Measurements from ENCODE around the gene FCAMR.

FCAMR gene

DNA sequence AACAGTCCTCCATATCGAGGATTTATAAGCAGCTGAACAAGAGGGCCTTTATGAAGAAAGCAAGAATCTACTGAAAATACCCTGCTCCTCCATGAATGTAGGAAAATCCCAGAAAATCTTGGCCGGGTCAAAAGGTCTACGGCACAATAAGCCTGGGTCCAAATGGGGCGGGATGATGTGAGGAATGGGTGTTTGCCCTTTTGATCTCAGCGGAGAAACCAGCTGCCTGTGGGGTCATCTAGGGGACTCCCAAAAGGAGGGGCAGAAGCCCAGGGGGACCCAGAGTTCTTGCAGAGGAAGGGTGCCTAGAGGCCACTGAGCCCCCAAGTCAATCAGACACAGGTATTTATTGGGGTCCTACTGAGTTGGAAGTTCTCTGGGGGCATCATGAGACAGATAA lies 12.6 kb downstream of the FCAMR start:
- no peak for DNase-seq (ENCODE audit: low spot score)

DNA sequence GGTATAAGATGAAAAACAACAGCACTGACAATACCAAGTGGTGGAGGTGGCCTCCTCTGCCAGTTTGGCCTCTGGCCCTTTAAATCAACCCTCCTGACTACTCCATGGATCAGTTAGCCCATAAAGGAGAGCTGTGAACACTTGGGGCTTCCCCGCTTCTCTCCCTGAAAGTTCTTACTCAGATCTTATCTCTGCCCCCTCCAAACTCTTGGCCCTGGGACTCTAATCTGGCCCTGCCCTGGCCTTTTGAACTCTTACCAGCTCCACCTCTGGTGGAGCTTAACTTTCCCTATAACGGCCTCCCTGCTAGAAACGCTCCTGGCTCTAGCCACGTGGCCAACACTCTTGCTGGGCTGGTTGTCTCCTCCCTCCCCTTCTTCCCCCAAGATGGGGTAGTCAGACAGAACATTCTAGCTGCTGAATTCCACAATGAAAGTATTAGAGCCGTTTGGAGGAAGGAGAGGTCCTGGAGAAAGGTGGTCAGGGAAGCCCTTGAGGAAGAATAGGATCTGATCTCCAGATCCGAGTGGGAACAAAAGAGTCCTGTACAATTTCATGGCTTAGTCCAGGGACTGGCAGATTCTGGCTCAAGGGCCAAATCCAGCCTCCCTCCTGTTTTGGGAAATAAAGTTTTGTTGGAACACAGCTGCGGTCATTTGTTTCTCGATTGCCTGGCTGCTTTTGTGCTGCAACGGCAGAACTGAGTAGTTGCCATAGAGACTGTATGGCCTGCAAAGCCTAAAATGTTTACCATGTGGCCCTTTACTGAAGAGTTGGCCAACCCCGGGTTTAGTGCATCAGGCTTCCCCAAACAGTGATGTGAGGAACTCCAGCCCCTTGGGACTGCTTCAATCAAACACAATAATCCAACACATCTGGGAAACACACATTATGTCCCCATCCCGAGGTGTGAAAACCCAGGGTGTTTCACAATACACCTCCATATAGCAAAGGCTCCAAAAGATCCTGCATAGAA lies 14.5 kb downstream of the FCAMR start:
- DNase-seq (ENCODE audit: low spot score) = no peak

DNA sequence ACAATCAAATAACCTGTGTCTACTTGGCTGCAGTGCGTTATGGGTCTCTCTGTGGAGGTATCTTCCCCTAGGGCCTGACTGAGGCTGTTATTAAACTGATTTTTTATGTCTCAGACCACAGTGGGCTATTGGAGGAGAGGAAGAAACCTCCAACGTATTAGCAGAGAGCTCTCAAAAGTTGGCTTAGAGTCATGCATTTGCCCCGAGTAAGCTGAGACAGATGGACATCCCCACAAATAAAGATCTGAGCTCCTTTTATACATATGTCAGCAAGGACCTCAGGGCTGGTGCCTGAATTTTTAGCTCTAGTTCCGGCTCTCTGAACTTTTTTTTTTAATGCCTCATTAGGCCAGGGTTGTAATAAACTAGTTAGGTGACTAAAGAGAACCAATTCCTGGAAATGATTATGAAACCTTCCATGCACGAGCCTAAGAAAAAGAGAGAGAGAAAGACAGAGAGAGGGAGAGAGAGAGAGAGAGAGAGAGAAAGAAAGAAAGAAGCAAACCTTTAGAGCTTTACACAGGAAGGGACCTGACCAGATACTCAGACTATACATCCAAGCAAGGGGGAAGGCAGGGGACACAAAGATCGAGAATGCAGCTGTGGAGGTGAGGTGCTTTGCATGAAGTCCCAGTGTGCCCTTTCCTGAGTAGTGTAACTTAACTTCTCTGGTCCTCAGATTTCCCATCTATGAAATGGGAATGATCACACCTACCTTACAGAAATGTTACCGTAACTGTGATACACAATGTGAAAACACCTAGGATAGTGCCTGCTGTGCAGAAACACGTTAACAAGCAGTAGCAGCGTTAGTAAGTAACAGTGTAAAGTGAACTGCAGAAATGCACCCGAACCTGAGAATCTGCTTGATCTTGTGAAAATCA lies 15.6 kb downstream of the FCAMR start:
- no peak for DNase-seq (ENCODE audit: low spot score)

DNA sequence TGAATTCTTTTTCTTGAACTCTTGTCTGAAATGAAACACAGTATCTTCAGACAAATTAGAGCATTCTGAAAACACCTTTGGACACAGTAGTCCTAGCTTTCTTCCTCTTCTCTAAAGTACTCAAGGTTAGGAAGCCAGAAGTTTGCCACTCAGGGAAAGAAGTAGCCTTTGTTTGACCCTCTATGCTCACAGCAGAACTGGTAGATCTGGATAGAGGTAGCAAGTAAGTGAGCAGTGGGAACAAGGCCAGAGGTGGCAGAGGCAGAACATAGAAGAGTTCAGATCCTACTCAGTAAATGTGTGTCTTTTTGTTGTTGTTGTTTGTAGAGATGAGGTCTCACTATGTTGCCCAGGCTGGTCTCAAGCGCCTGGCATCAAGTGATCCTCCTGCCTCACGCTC lies 16.6 kb downstream of the FCAMR start:
- DNase-seq (ENCODE audit: low spot score) = no peak

DNA sequence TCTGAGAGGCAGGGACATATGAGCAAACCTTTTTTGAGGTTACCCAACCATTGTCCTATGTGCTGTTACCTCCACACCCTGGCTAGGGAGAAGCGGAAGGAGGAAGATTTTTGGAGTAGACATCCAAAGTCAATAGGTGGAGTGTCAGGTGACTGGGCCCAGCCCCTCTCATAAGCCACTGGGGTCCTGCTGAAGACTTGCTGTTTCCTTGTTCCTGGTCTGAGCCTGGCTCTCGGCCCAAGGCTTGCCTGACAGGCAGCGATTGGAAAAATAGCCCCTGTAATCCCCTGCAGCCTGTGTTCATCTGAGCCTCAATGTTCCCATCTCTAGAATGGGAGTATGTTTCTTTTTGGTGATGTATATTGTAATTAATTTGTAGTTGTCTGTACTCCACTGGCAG lies 17.1 kb downstream of the FCAMR start:
- no peak for DNase-seq (ENCODE audit: low spot score)

DNA sequence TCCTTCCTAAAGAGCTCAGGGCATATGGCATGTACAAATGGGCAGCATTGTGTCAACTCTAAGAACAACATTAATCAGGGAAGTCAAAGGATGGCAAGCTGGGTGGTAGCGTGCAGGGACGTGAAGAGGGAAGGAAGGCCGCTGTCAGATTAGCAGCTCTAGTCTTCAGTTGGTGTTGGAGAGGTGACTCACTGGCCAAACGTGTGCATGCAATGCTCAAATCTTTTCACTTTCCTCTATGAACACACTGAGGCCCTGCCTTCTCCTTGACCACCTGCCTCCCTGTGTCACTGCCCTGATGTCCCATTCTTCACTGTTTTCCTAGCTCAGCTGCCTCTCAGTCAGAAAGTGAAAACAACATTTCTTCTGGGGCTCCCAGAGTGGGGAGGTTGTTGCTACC lies 18.1 kb downstream of the FCAMR start:
- DNase-seq (ENCODE audit: low spot score) = no peak

DNA sequence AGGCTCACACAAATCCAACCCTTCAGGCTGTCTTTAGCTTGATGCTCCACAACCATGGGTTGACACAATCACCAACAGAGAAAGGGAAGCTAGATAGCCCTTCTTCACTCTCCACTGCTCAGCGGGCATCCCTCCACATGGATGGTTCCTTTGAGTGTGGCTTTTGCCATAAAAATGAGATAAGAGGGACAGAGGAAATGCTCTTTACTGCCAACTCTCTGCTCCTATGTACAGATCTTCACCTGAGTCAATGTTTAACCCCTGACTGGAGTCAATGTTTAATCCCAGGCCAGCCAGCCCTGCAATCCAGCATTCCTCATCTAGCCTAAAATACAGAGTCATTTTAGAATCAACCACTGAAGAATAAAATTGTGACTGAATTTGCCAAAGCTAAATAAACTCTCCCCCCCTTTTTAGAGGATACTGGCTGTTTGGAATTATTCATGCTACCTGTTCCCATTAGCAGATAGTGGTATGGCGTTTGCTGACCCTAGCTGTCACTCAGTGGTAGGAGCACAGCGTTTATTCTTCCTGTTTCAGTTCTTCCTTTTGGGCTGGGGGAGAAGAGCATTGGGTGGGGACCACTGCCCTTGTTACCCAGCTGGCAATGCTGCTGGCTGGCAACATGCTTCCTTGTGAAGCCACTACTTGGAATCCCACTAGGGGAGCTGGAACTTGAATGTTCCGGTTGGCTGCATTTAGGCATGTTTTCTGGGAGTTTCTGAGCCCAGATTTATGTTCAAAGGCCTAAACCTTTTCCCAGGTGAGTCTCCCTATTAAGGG lies 18.8 kb downstream of the FCAMR start:
- DNase-seq (ENCODE audit: low spot score) = no peak

DNA sequence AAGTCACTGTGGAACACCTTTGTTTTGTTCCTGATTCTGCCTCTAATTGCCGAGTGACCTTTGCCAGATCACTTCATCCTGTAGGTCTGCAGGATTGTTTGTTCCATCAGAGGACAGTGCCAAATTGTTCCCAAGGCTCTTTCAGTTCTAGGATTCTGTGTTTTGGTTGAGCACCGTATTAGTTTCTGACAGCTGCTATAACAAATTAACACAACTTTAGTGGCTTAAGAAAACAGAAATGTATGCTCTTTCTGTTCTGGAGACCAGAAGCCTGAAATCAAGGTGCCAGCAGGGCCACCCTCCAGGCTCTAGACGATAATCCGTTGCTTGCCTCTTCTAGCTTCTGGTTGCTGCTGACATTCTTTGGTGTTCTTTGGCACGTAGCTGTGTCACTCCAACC lies 20.6 kb downstream of the FCAMR start:
- no peak for DNase-seq (ENCODE audit: low spot score)

DNA sequence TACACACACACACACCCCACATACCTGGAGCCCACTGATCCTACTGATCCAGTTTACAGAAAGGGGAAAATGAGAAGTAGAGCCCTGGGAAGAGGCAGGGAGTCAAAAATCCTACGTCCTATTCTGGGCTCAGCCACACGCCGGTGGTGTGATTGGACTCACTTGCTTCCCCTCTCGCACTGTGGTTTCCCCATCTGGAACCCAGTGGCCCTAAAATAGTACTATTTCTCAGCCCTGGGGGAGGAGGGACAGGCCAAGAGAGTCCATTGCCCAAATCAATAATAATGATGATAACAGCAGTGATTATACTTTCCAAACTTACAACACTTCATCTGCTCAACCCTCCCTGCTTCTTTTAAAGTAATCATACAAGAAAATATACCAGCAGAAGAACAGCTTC lies 21.1 kb downstream of the FCAMR start:
- DNase-seq (ENCODE audit: low spot score) = no peak

DNA sequence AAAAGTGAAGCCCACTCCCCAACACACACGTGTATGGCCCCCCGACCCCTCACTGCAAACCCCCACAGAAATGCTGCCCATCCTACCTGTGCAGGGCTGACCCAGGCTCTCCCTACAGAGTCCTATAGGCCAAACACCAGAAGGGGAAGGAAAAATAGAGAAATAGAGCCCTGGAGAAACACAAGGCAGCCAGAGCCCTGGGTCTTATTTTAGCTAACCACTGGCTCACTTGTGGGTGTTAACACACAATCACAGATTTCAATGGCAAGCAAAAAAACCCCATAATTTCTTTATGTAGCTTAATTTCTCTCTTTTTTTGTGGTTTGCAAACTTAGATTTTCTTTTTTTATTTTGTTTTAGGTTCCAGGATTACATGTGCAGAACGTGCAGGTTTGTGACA lies 23.0 kb downstream of the FCAMR start:
- no peak for DNase-seq (ENCODE audit: low spot score)

DNA sequence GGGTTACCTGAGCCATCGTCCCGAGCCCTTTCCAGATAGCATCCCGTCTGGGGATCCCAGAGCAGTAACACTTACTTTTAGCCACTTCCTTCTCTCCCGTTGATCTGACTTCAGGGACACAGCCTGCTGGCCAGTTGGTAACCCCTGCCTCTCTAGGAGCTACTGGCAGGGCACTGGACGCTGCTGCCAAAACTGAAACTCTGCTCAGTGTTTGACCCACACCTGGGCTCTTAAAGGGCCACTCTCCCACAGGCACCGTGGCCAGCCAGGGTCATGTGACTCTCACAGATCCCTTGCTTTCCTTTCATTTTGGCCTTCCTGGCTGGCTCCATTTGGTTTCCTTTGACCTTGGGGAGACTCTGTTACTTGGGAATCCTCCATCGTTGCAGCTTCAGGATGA lies 24.0 kb downstream of the FCAMR start, which contains the start of gene PIGR:
TSS of gene PIGR (minus strand) at position 206 of the 400 bp plus-strand sequence. CDS start 5,935 bp downstream, outside the sequence.
- no peak for DNase-seq (ENCODE audit: low spot score)

DNA sequence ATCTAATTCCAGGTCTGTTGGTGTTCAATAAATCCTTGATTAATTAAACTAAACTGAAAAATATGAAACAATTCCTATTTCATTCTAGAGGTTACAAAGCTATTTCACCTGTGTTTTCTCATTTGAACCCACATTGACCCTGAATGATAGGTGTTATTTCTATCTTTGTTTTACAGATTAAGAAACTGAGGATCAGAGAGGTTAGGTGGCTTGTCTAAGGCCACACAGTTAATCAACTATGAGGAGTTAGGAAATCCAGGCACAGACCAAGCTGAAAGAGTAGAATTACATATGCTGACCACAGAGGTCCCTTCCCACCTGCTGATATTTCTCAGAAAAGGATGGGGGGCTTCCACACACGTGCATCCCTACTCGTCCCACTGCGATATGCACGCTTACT lies 24.5 kb downstream of the FCAMR start:
- no peak for DNase-seq (ENCODE audit: low spot score)

DNA sequence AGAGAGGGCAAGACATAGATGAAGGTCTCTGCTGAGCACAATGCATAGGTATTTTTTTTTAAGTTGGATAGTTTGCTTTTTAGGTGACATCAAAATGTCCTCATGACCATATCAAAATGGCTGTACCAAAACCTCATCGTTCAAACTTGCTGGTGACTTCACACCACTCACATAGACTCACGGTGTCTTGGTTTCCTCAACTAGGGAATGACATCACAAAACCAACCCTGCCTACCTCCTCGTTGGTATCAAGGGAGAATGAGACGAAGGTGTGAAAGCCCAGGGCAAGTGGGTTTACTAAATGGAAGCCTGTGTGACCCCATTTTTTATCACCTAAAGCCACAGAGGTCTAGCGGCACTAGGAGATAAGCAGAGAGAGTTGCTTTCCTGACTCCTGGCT lies 25.6 kb downstream of the FCAMR start:
- no peak for DNase-seq (ENCODE audit: low spot score)

DNA sequence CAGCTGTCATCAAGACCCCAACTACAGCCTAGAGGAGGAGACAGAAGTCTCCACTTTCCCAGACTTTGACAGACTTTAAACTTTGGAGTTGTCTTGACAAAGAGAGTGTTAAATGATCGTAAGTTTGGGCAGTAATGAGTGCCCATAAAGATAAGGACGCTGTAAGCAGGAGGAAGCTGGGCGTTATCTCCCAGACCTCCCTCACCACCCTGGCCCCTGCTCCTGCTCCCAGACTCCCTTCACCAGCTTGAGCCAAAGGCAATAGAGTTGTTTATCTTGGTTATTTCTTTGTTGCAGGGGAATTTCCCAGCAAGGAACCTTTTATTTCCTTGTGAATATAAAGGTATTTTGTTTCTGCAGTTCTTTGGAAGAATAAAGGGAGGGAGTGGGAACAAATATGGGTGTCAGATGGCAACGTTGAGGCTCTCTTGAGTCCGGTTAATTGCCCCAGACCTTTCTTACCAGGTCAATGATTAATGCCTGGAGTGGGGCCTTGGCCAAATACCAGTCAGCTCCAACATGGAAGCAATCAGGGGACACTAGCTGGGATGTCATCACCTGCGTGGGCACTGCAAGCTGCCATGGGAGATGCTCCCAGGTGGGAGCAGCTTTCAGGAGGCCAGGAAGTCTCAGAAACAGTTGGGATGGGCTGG lies 28.4 kb downstream of the FCAMR start:
- no peak for DNase-seq (ENCODE audit: low spot score)

DNA sequence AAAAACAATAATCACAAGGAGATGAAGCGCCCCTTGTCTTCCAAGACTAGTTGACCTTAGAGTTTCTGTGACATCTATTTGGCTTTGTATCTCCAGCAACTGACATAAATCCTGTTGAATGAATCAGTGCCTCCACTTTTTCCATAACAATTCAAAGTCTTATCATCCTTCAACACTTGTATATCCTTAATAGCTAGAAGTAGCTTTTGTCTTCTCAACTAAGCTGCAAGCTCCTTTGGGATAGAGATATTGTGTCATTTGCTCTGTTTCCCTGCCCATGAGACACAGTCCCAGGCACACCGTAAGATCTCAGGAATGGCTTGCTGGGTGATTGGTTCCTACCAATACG lies 29.7 kb downstream of the FCAMR start:
- DNase-seq (ENCODE audit: low spot score) = no peak

DNA sequence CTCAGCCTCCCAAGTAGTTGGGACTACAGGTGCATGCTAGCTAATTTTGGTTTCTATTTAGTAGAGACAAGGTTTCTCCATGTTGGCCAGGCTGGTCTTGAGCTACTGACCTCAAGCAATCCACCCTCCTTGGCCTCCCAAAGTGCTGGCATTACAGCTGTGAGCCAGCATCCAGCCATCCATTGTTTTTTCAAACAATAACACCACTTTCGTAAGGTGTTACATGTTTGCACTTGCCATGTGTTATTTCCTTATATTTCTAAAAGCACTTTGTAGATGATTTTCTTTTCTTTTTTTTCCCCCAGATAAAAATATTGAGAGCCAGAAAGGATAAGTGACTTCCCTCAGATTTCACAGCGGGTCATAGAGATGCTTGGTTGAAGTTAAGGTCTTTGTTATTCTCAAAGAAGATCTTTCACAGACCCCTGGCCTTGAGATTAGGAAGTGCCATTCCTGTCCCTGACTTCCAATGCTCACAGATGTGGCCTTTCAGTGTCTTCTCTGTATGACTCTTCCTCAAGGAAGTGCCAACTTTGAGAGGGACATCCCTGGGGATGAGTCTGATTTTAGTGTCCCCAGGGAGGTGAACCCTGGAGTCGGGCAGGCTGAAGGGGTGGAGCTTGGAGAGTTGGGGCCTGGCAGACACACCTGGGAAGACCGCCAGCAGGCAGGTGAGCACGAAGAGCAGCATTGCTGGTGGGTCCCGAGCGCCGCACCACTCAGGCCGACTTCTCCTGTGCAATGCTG lies 30.2 kb downstream of the FCAMR start:
- DNase-seq (ENCODE audit: low spot score) = no peak

DNA sequence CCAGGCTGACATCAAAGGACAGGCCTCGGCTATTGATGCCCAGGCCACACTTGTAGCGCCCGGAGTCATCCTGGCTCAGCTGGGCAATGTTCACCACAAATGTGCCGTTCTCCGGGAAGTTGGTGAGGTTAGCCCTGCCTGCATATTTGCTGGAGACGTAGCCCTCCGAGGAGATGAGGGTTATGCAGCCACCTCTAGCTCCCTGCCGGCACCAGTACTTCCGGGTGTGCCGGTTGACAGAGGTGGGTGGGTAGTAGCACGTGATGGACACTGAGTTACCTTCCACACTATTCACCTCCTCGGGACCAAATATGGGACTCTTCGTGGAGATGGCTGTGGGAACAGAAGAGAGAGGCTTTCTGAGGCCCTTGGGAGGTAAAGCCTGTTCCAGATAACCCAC lies 31.1 kb downstream of the FCAMR start:
- no peak for DNase-seq (ENCODE audit: low spot score)

DNA sequence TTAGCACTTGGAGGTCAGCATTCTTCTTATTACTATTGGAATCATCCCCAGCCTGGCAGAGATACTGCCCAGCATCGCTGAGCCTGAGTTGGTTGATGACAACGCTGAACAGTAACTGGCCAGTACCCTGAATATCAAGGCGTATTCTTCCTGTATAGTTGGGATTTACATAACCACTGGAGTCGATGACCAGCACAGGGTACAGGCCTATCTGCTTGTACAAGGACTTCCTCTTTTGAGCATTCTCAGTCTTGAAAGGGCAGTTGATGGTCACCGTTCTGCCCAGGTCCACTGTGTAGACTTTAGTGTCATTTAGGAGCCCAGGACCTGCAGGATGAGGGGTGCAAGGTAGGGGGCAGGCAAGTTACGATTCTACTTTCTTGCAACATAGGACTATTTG lies 32.8 kb downstream of the FCAMR start:
- DNase-seq (ENCODE audit: low spot score) = no peak

DNA sequence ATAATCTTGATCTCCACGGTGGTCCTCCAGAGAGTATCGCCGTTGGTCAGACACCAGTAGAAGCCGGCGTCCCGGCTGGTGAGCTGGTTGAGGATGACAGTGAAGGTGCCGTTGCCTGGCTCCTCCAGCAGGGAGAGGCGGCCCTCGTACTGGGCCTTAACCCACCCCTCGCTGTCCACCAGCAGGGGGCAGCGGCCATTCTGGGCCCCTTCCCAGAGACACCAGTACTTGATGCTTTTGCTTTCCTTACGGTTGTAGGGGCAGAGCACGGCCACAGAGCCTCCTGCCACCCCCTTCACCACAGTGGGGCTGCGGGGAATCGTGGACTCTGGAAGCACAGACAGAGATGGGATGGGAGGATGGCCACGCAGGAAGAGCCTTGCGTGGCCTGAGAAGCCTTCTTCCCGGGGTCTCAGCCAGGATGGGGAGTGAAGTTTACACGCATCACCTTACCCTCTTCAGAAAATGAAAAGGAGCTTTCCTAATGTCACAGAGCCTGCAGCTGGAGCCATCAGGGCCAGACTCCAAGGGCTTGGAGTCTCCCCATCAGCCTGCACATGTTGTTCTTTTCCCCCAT lies 34.7 kb downstream of the FCAMR start:
- DNase-seq (ENCODE audit: low spot score) = no peak

DNA sequence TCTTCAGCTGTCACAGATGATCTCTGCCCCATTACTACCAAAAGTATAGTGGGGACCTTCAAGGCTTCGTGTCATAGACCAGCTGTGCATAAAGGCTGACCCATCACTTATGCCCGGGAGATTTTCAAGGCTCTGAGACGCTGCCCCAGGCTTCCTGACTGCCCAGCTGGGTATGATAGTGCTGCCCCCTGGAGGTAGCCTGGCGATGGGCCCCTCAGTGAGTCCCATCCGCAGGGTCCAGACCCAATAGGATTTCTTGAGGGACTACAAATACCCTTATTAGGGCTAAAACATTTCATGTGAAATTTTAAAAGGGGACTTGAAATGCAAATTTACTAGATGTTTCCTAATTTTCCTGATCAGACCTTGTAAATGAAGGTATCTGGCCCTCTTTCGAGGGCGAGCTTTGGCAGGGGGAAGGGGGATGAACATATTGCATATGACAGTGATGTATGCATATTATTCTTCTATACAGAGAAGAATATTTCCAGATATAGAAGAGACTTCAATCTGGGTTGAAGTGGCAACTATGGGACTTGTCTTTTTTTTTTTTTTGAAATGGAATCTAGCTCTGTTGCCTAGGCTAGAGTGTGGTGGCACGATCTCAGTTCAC lies 36.8 kb downstream of the FCAMR start:
- DNase-seq (ENCODE audit: low spot score) = no peak

Measured in kidney capillary endothelial cell (primary cell).